ENCODE measurements around the gene BANF1.

- TF ChIP-seq YY1 (IDR thresholded peaks at IDR 0.05; ENCODE audit: insufficient read depth, insufficient replicate concordance, low read depth, low read length) (no peak), CTCF (CRISPR knock-in tag; IDR thresholded peaks at IDR 0.05) (no peak), ZNF747 (CRISPR knock-in tag; IDR thresholded peaks at IDR 0.05; ENCODE audit: borderline replicate concordance) (no peak), NR2F1 (CRISPR knock-in tag; IDR thresholded peaks at IDR 0.05) (no peak), POLR2A (IDR thresholded peaks at IDR 0.05; ENCODE audit: insufficient read depth in 1 of 2, low read depth in 2 of 2, low read length in 2 of 2) (no peak)
Observed at GRCh38 chr11:66048547-66049323, 46.4 kb downstream of the BANF1 start, which contains the start of gene GAL3ST3.

All from HepG2 (cell line).